ENCODE results near the gene HLCS. TPM values are rescaled to one million over a fixed set of nuclear protein-coding genes. Genes with fewer than 3 reads are reported as not detected.
"Not testable (repeated sequence)": the region's sequence is repeated elsewhere in the genome, so short reads cannot be mapped to it uniquely, and the experiment has no call there.

HLCS gene
- total RNA-seq, 1 donor from 2014 or later, result 14.8 TPM

DNA sequence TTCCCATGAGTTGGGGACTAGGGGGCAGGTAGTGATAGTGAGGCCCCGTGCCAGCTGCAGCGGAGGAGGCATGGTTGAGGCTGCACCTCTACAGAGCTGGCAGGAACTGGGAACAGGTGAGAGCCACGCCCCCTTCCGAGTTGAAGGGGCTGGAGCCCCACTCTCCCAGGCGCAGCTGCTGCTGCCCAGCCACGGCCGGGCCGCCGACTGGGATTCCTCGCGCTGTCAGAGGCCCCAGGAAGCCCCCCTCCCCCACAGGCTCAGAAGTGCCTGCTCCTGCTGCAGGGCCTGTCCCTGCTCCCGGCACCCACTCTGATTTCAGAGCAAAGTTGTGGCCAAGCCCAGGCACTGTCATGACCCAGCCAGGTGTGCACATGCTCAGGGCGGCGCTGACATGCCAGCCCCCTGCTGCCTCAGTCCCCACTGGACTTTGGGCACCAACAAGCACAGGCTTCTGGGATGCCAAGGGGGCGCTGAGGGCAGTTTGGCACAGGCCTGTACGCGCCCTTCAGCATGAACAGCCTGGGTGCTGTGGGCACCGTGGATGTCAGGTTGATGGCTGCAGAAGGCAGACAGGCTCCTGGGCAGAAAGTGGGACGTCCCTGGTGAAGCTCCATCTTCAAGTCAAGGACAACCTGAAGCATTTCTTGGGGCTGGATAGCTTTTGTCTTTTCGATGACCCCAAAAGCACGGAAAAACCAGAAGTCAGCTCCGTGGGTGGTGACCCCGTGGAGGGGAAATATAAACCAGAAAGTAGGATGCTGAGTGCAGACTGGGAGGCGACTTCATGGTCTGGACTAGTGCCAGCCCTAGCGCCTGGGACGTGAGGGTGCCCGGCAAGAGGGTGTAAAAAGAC lies 146.1 kb downstream of the HLCS start:
- TF ChIP-seq, protein P1, sequence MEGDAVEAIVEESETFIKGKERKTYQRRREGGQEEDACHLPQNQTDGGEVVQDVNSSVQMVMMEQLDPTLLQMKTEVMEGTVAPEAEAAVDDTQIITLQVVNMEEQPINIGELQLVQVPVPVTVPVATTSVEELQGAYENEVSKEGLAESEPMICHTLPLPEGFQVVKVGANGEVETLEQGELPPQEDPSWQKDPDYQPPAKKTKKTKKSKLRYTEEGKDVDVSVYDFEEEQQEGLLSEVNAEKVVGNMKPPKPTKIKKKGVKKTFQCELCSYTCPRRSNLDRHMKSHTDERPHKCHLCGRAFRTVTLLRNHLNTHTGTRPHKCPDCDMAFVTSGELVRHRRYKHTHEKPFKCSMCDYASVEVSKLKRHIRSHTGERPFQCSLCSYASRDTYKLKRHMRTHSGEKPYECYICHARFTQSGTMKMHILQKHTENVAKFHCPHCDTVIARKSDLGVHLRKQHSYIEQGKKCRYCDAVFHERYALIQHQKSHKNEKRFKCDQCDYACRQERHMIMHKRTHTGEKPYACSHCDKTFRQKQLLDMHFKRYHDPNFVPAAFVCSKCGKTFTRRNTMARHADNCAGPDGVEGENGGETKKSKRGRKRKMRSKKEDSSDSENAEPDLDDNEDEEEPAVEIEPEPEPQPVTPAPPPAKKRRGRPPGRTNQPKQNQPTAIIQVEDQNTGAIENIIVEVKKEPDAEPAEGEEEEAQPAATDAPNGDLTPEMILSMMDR (conservative IDR thresholded peaks at IDR 0.05), result no peak
- no peak overlapping the region for H3K4me3 Mint-ChIP-seq
- H3K9me3 Mint-ChIP-seq, result no peaks in the 10 kb centered on the region
- no peak overlapping the region for H3K27ac Mint-ChIP-seq
- H3K27me3 Mint-ChIP-seq, result peaks cover 25% of the 10 kb centered on the region
- no peak for DNase-seq (ENCODE audit: extremely low spot score, unreplicated experiment)
- H3K4me1 Mint-ChIP-seq (ENCODE audit: unreplicated experiment), result peaks cover 7% of the 10 kb centered on the region
- H3K36me3 Mint-ChIP-seq, result peaks cover 4% of the 10 kb centered on the region

DNA sequence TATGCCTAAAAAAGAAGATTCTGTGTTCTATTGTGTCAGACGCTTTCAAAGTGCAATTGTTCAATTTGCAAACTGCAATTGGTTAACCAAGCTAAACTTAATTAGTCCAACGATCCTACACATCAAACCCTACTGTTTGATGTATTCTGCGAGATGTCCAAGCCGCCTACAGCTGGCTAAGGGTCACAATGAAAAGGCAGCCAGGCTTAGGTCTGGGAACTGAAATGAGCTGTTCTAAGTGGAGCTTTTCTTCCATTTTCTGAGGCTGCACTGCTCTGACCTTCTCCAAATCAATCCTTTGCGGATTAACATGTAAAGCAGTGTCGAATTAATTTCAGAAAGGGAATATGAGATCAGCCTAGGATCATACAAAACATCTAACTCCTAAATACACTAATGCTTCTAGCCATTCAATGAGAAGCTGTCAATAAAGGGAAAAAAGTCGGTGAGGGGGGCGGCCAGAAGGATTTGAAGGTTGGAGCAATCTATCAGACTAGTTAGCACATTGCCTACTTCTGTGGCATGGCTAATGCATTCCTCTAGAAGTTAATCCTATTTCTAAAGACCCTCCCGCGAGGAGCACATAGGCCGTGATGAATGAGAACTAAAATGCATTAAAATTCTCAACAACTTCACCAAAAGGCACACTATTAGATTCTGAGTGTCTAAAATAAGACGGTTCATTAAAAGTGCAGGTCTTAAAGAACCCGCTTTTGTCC lies 148.6 kb downstream of the HLCS start:
- TF ChIP-seq, protein P1 (conservative IDR thresholded peaks at IDR 0.05), result no peak

DNA sequence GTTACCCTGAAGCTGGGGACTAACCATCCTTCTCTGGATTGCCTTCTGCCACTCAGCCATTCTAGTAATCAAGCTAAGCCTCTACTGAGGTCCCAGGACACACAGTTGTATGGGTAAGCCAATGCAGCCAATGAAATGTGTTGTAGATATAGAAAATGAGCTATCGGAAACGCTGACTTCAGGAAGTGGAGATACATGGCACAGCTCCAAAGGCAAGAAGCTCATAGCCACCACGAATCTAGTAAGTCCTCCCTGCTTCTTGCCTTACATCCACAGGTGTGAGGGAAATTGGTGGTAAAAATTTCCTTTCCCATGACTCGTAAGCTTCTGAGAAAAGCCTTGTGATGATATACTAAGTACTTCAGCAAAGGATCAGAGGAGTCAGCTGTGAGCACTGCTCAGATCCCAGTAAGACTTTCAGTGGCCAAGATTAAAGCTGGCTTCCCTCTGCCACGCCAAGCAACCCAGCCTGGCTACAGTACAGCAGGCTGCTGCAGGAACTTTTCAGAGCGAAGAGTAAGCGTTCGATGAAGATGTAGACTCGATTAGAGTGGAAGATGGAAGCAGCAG lies 149.8 kb downstream of the HLCS start:
- Mint-ChIP-seq H3K4me1 (ENCODE audit: unreplicated experiment) (peaks cover 7% of the 10 kb centered on the region), H3K9me3 (no peaks in the 10 kb centered on the region), H3K36me3 (no peaks in the 10 kb centered on the region), H3K4me3 (no peak overlapping the region), H3K27me3 (peaks cover 21% of the 10 kb centered on the region), H3K27ac (no peak overlapping the region)
- TF ChIP-seq, protein P1 (conservative IDR thresholded peaks at IDR 0.05), result no peak
- DNase-seq (ENCODE audit: extremely low spot score, unreplicated experiment), result no peak

More for the DNA sequence above, 148.6 kb downstream of the HLCS start:
- H3K4me3 Mint-ChIP-seq, result no peak overlapping the region
- no peak overlapping the region for H3K27ac Mint-ChIP-seq
- no peaks in the 10 kb centered on the region for H3K36me3 Mint-ChIP-seq
- peaks cover 7% of the 10 kb centered on the region for H3K4me1 Mint-ChIP-seq (ENCODE audit: unreplicated experiment)
- no peaks in the 10 kb centered on the region for H3K9me3 Mint-ChIP-seq
- no peak for DNase-seq (ENCODE audit: extremely low spot score, unreplicated experiment)
- H3K27me3 Mint-ChIP-seq, result peaks cover 22% of the 10 kb centered on the region

DNA sequence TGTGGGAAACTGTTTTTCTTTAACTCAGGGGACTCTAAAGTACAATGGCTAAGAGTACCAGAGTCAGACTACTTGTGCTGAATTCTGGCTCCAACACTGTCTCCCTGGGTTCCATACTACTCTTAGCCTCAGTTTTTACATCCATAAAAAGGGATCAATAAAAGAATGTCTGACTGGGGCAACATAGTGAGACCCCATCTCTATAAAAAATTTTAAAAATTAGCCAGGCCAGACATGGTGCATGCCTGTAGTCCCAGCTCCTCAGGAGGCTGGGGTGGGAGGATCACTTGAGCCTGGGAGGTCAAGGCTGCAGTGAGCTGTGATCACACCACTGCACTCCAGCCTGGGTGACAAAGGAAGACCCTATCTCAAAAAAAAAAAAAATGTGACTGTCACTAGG lies 150.4 kb downstream of the HLCS start:
- H3K9me3 Mint-ChIP-seq; H3K4me3 Mint-ChIP-seq; H3K4me1 Mint-ChIP-seq (ENCODE audit: unreplicated experiment); H3K36me3 Mint-ChIP-seq; DNase-seq (ENCODE audit: extremely low spot score, unreplicated experiment); H3K27ac Mint-ChIP-seq: not testable (repeated sequence)
- peaks cover 16% of the 10 kb centered on the region for H3K27me3 Mint-ChIP-seq

DNA sequence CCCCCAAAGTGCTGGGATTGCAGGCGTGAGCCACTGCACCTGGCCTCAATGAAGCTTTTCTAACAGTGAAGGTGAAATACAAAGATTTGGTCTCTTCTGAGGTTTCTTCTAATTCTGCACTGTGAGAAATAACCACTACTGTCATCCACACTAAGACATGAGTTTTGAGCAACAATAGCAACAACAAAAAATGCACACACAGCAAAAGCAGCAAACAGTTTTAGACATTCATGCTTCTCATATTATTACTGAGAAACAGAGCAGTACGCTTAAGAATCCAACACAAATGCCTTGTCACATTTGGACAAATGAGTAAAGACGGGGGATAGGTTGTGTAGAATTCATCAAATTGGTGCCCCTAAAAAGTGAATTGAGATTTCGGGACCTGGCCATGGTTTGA lies 151.2 kb downstream of the HLCS start:
- Mint-ChIP-seq H3K4me3 (no peak overlapping the region), H3K4me1 (ENCODE audit: unreplicated experiment) (no peaks in the 10 kb centered on the region), H3K27me3 (peaks cover 14% of the 10 kb centered on the region), H3K36me3 (no peaks in the 10 kb centered on the region), H3K27ac (no peak overlapping the region), H3K9me3 (no peaks in the 10 kb centered on the region)
- TF ChIP-seq, protein P1 (conservative IDR thresholded peaks at IDR 0.05), result no peak
- DNase-seq (ENCODE audit: extremely low spot score, unreplicated experiment), result no peak

DNA sequence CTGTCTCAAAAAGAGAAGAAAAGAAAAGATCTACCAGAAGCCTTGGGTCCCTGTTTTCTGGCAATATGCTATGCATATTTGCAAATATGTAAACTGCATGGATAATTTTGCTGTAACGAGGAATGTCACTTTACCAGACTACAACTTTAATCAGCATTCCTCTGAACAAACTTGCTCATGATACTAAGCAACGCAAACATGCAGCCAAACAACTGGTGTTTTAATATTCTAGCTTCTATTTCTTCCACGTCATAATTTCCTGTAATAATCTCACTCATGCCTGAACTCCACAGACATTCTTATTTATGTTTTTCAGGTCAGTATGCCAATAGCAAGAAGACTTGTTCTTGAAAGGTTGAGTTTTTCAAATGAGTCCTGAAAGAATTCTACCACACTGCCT lies 153.4 kb downstream of the HLCS start:
- peaks cover 7% of the 10 kb centered on the region for H3K27me3 Mint-ChIP-seq
- H3K27ac Mint-ChIP-seq, result no peak overlapping the region
- no peak overlapping the region for H3K4me3 Mint-ChIP-seq

More for the DNA sequence above, 153.4 kb downstream of the HLCS start:
- Mint-ChIP-seq H3K4me1 (ENCODE audit: unreplicated experiment) (no peaks in the 10 kb centered on the region), H3K36me3 (no peaks in the 10 kb centered on the region), H3K9me3 (no peaks in the 10 kb centered on the region)
- TF ChIP-seq, protein P1 (conservative IDR thresholded peaks at IDR 0.05), result no peak
- DNase-seq (ENCODE audit: extremely low spot score, unreplicated experiment), result no peak

All from type B pancreatic cell (in vitro differentiated cells).